GM18868 (cell line): Measurements from ENCODE around the gene ZSCAN18.

Source experiments
- ATAC-seq: cut with Tn5 transposase; IDR thresholded peaks from one replicate; pipeline ENCODE4 v1.9.1; 2021; ENCODE audit warnings: mild to moderate bottlenecking, moderate library complexity; ENCODE audit not compliant: unreplicated experiment

ZSCAN18 gene

GRCh38 chr19:58044886-58045285 lies 53.1 kb downstream of the ZSCAN18 start:
- no peak for ATAC-seq

GRCh38 chr19:58044391-58044790 lies 53.6 kb downstream of the ZSCAN18 start:
- ATAC-seq: no peak

GRCh38 chr19:58042495-58043340 lies 55.3 kb downstream of the ZSCAN18 start:
- ATAC-seq: no peak

- ATAC-seq: no peak
Observed at GRCh38 chr19:58040751-58041525, 57.1 kb downstream of the ZSCAN18 start.

GRCh38 chr19:58038688-58039204 lies 59.3 kb downstream of the ZSCAN18 start:
- no peak for ATAC-seq

GRCh38 chr19:58037927-58038687 lies 59.9 kb downstream of the ZSCAN18 start:
- ATAC-seq: no peak

GRCh38 chr19:58035863-58036262 lies 62.2 kb downstream of the ZSCAN18 start:
- no peak for ATAC-seq

- no peak for ATAC-seq
Observed at GRCh38 chr19:58034477-58034793, 63.6 kb downstream of the ZSCAN18 start.
